GM19467 (cell line): ENCODE results near the gene DISC1.
"Not testable (repeated sequence)": the region's sequence is repeated elsewhere in the genome, so short reads cannot be mapped to it uniquely, and the experiment has no call there.

Experiments used
- ATAC-seq: cut with Tn5 transposase; IDR thresholded peaks from one replicate; pipeline ENCODE4 v1.9.1; 2021; ENCODE audit warnings: mild to moderate bottlenecking, moderate library complexity; ENCODE audit not compliant: unreplicated experiment

DISC1 gene

GRCh38 chr1:231724041-231724440, 97.5 kb downstream of the DISC1 start:
- ATAC-seq = no peak

- peak; percentile 69 for ATAC-seq
These were observed 98.5 kb downstream of the DISC1 start for GRCh38 chr1:231724876-231725647.

- ATAC-seq = no peak
These were observed 100.6 kb downstream of the DISC1 start for GRCh38 chr1:231727171-231727570.

- not testable (repeated sequence) for ATAC-seq
These were observed 102.4 kb downstream of the DISC1 start for GRCh38 chr1:231728987-231729386.

GRCh38 chr1:231729544-231729943, 103.0 kb downstream of the DISC1 start:
- no peak for ATAC-seq

GRCh38 chr1:231731268-231731667, 104.7 kb downstream of the DISC1 start:
- ATAC-seq = no peak

- no peak for ATAC-seq
These were observed 106.5 kb downstream of the DISC1 start for GRCh38 chr1:231733063-231733462.

GRCh38 chr1:231733672-231734071, 107.1 kb downstream of the DISC1 start:
- ATAC-seq = no peak

- no peak for ATAC-seq
These were observed 107.8 kb downstream of the DISC1 start for GRCh38 chr1:231734417-231734816.

- no peak for ATAC-seq
These were observed 108.8 kb downstream of the DISC1 start for GRCh38 chr1:231735411-231735810.

- no peak for ATAC-seq
These were observed 109.4 kb downstream of the DISC1 start for GRCh38 chr1:231735941-231736340.

- ATAC-seq = no peak
These were observed 109.9 kb downstream of the DISC1 start for GRCh38 chr1:231736464-231736863.

- ATAC-seq = no peak
These were observed 112.0 kb downstream of the DISC1 start for GRCh38 chr1:231738554-231738953.

GRCh38 chr1:231743966-231744365, 117.4 kb downstream of the DISC1 start:
- ATAC-seq = no peak

GRCh38 chr1:231748760-231749415, 122.3 kb downstream of the DISC1 start:
- no peak for ATAC-seq

- ATAC-seq = no peak
These were observed 123.7 kb downstream of the DISC1 start for GRCh38 chr1:231750296-231750695.

- no peak for ATAC-seq
These were observed 124.3 kb downstream of the DISC1 start for GRCh38 chr1:231750818-231751362.

- no peak for ATAC-seq
These were observed 124.8 kb downstream of the DISC1 start for GRCh38 chr1:231751415-231751814.

GRCh38 chr1:231753313-231753712, 126.7 kb downstream of the DISC1 start:
- ATAC-seq = no peak

GRCh38 chr1:231757101-231757404, 130.5 kb downstream of the DISC1 start:
- ATAC-seq = peak; percentile 45

GRCh38 chr1:231757759-231758158, 131.2 kb downstream of the DISC1 start:
- ATAC-seq = no peak

- no peak for ATAC-seq
These were observed 134.7 kb downstream of the DISC1 start for GRCh38 chr1:231761252-231761651.
